Activated T-cell treated with anti-CD3 and anti-CD28 coated beads, Interleukin-2, amount 50 U/mL, for 4 hours (primary cell): Measurements from ENCODE around the gene KLF3. TPM values are rescaled to one million over a fixed set of nuclear protein-coding genes. Genes with fewer than 3 reads are reported as not detected.
A peak's percentile ranks its signal among the peaks of the same experiment; 100 is the strongest.

ENCODE experiments used
- ATAC-seq, 2 donors: fragments of 200-7000 bp; cut with Tn5 transposase; one replicate each; pipeline ENCODE4 v1.10.0; 2021
- DNase-seq: peaks from one replicate; pipeline ENCODE4 v3.0.0-alpha.2; 2020
- H3K27me3 Mint-ChIP-seq: one replicate; pipeline ENCODE4 v1.8.0; 2021; ENCODE audit warnings: low read depth, mixed read lengths
- H3K36me3 Mint-ChIP-seq: one replicate; pipeline ENCODE4 v1.8.0; 2022; ENCODE audit warnings: mixed read lengths; ENCODE audit not compliant: insufficient read depth
- H3K4me1 Mint-ChIP-seq: one replicate; pipeline ENCODE4 v1.8.0; 2021; ENCODE audit warnings: low read depth, mixed read lengths
- H3K4me3 Mint-ChIP-seq: one replicate; pipeline ENCODE4 v1.8.0; 2021; ENCODE audit warnings: mild to moderate bottlenecking, moderate library complexity, mixed read lengths
- H3K9me3 Mint-ChIP-seq: one replicate; pipeline ENCODE4 v1.8.0; 2021; ENCODE audit warnings: mixed read lengths
- total RNA-seq, 3 donors: library from RNA; stranded (reverse); gene quantifications; one replicate each; pipeline ENCODE4 v1.2.1, GENCODE V29; 2021

KLF3 gene
- total RNA-seq, 3 donors from 2014 or later: 9.9 to 12.6 (median 10.9) TPM

DNA sequence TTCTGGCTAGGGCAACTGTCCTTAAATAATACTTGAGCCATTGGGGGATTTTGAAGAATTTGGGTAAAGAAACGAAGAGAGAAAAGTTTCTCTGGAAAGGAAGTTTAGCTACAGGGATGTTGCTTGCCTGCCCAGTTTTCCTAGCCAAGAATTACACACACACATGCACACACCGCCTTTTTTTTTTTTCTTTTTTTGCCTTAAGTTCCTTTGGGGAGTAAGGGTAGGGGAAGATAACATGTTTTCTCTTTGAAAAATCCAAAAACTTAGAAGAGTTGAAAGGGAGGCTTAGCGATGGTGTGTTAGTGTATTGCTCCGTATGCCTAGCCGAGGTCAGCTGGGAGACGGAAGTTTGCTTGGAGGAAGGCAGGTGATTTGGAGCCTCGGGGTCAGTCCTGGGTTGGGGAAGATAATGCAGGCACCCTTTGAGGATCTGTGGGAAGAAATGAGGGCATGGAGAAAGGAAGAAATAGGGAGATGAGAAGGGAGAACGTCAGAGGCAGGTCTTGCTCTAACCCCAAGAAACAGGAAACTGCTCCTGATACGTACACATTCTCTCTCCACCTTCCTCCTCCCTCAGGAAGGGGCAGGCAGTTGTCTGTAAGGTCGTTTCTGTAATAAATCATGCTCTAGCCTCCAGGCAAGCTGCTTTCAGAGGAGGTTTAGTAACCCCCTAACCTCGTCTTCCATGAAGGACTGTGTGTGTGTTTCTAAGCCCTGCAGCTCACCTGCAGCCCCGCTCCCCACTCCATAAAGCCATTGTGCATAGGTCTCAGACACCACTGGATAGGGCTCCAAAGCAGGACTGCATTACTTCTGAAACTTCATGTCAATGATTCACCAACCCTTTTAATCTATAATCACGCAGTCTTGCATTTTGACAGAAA lies 10.5 kb downstream of the KLF3 start:
- DNase-seq (no peak), ATAC-seq (peak in 1 of 2 donors; percentile 20)
- H3K9me3 Mint-ChIP-seq: no peaks in the 10 kb centered on the region
- H3K4me3 Mint-ChIP-seq: peak overlapping the region; percentile 66
- H3K27me3 Mint-ChIP-seq: no peaks in the 10 kb centered on the region
- peaks cover 7% of the 10 kb centered on the region for H3K36me3 Mint-ChIP-seq
- H3K4me1 Mint-ChIP-seq: peaks cover 91% of the 10 kb centered on the region

DNA sequence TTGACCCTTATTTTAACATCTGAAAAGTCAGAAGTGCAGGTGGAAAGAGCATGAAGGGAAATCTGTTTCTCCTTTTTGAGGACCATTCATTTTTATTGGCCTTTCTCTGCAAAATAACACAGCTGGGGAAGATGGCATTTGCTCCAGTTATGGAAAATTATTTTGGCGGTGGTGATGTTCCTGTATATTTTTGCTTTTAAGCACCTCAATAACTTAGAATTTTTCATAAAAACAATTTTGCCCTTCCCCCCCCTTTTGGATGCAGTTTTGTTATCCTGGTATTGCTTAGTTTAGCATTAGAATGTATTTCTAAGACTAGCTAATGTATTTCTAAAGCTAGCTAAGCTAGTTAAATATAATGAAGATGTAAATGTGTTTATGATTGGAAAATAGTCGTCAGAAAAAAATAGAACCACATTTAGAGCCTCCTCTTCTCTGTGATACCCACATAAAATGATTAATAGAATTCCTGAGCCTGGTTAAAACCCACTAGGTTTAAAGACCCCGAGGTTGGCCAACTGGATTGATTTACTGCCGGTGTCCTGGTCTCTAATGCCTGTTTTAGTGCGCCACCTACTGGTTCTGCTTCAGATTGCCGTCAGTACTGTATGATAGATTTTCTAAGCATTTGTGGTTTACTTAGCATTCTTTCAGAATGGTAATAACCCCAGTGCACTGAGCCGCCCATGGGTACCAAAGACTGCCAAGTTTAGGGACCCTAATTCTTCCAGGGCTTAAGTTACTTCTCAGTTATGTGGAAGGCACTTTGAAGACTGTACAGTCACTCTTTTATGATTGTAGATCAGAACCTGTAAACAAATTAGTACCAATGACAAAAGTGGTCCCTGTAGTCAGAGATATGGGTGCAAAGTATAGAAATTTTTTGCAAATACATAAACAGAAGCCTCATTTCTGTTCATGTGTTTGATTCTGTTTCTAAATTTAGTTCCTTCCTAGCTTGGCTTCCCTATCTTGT lies 11.4 kb downstream of the KLF3 start:
- peaks cover 87% of the 10 kb centered on the region for H3K4me1 Mint-ChIP-seq
- no peaks in the 10 kb centered on the region for H3K27me3 Mint-ChIP-seq
- H3K9me3 Mint-ChIP-seq: no peaks in the 10 kb centered on the region
- H3K4me3 Mint-ChIP-seq: peak overlapping the region; percentile 66
- DNase-seq (peak; percentile 82), ATAC-seq (peak; percentile 64 to 66)
- peaks cover 8% of the 10 kb centered on the region for H3K36me3 Mint-ChIP-seq

DNA sequence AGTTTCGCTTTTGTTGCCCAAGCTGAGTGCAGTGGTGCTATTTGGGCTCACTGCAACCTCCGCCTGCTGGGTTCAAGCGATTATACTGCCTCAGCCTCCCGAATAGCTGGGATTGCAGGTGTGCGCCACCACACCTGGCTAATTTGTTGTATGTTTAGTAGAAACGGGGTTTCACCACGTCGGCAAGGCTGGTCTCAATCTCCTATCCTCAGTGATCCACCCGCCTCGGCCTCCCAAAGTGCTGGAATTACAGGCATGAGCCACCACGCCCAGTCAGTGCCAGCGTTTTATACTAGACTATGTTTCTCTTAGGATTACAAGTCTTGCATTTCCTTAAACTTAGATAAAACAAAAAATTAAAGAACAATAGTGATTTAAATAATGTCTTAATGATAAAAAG lies 13.0 kb downstream of the KLF3 start:
- ATAC-seq (no peak), DNase-seq (no peak)
- H3K4me3 Mint-ChIP-seq: no peak overlapping the region

DNA sequence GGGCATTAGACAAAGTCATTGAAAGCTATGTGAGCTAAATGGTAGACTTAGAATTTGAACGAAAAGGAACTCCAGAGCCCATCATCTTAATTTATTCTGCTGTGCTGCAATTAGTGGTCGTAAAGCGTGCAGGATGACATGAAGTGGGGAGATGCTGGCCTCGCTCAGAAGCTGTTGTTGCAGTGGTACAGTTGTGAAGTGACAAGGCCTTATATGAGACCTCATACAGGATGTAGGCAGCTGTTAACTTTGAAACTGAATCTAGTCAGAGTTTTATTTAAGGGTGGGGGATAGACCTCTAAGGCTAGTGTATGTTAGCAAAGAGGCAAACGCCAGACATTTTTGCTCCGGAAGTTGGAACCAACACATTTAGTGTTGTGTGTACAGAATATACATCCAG lies 13.4 kb downstream of the KLF3 start:
- peaks cover 18% of the 10 kb centered on the region for H3K36me3 Mint-ChIP-seq
- no peaks in the 10 kb centered on the region for H3K27me3 Mint-ChIP-seq
- peaks cover 81% of the 10 kb centered on the region for H3K4me1 Mint-ChIP-seq
- no peaks in the 10 kb centered on the region for H3K9me3 Mint-ChIP-seq
- DNase-seq: no peak
- no peak overlapping the region for H3K4me3 Mint-ChIP-seq
- ATAC-seq: peak; percentile 54 to 55

More for the DNA sequence above, 13.0 kb downstream of the KLF3 start:
- H3K9me3 Mint-ChIP-seq: no peaks in the 10 kb centered on the region
- H3K36me3 Mint-ChIP-seq: peaks cover 16% of the 10 kb centered on the region
- no peaks in the 10 kb centered on the region for H3K27me3 Mint-ChIP-seq
- peaks cover 81% of the 10 kb centered on the region for H3K4me1 Mint-ChIP-seq

DNA sequence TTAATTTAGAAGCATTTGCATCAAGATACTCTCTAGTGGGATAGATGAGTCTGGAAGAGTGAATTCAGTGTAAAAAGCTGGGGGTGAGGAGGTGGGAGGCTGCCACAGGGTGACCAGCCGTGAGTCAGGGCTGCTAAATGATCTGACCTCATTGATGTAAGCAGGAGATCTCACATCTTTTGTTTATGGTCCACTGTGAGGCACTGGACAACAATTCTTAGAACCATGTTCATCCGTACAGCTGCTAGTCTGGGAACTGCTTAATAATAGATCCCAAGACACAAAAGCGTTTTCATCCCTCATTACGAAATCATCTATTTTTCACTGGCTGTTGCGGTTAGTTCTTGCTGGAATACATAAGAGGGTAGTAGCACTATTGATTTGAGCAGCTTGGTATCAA lies 14.1 kb downstream of the KLF3 start:
- peaks cover 18% of the 10 kb centered on the region for H3K36me3 Mint-ChIP-seq
- peaks cover 78% of the 10 kb centered on the region for H3K4me1 Mint-ChIP-seq
- ATAC-seq: no peak
- H3K9me3 Mint-ChIP-seq: no peaks in the 10 kb centered on the region
- no peaks in the 10 kb centered on the region for H3K27me3 Mint-ChIP-seq
- H3K4me3 Mint-ChIP-seq: no peak overlapping the region
- DNase-seq: no peak

DNA sequence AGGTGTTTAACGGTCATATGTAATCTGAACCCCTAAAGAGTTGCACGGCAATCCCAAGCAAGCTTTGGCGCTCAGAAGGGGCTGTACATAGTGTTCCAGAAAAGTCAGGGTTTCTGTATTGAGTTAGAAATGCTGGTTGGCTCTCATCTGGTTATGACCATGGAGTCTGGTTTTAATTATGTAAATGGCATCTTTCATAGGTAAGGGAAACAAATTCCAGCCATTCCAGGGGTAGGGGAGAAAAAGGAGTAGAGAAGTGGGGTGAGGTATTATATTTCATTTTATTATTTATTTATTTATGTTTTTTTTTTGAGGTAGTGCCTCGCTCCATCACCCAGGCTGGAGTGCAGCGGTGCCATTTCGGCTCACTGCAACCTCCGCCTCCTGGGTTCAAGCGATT lies 15.9 kb downstream of the KLF3 start:
- ATAC-seq (no peak), DNase-seq (no peak)
- no peak overlapping the region for H3K4me3 Mint-ChIP-seq
- no peaks in the 10 kb centered on the region for H3K27me3 Mint-ChIP-seq
- H3K4me1 Mint-ChIP-seq: peaks cover 78% of the 10 kb centered on the region
- H3K9me3 Mint-ChIP-seq: no peaks in the 10 kb centered on the region
- H3K36me3 Mint-ChIP-seq: peaks cover 22% of the 10 kb centered on the region

DNA sequence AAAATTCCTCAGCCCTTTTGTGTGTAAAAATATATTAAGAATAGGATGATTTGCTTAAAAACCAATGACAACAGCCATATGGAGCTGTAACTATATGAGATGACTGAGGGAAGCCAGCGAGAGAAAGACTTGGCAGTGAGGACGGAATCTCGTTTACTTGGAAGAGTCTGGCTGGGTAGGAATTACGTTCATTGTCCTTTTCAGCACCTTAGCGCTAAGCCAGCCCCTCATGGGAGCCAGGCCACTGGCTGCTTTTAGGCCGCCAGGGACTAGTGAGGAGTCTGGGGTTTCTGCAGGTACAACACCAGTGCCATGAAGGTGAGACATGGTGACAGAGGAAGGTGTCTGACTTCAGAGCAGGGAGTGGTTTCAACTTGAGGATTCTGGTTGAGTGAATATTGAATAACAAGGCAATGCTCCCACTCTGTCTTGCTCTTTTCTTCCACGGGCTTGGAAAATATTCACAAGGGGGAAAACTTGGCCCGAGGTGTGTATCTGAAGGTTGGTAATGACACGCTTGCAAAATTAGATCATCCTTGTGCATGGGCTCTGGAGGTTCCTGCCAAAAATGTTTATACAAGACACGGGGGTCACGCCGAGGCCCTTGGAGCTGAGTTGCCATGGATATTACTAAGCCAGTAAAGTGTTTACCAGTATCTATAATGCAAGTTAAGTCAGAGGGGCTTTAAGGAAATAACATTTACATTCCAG lies 17.4 kb downstream of the KLF3 start:
- H3K36me3 Mint-ChIP-seq: peaks cover 22% of the 10 kb centered on the region
- H3K4me3 Mint-ChIP-seq: no peak overlapping the region
- no peak for DNase-seq
- H3K27me3 Mint-ChIP-seq: no peaks in the 10 kb centered on the region
- peaks cover 79% of the 10 kb centered on the region for H3K4me1 Mint-ChIP-seq
- H3K9me3 Mint-ChIP-seq: no peaks in the 10 kb centered on the region
- no peak for ATAC-seq

DNA sequence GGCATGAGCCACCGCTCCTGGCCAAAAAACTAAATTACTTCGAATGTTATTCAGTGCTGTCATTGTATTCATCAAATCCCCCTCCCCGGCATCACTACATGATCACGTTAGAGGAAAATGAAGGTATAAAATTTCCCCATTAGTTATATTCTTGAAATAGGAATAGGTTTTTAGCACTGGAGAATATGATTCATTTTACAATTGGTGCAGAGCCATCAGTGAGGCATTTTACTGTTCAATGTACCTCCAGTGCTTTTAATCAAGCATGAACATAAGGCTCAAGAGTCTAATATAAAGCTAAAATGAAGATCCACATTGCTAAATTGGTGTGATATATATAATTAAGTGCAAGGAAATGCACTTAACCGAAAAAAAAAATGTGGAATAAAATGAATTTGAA lies 18.3 kb downstream of the KLF3 start:
- Mint-ChIP-seq H3K4me1 (peaks cover 83% of the 10 kb centered on the region), H3K4me3 (no peak overlapping the region), H3K9me3 (no peaks in the 10 kb centered on the region), H3K27me3 (no peaks in the 10 kb centered on the region), H3K36me3 (peaks cover 25% of the 10 kb centered on the region)
- ATAC-seq (no peak), DNase-seq (no peak)

DNA sequence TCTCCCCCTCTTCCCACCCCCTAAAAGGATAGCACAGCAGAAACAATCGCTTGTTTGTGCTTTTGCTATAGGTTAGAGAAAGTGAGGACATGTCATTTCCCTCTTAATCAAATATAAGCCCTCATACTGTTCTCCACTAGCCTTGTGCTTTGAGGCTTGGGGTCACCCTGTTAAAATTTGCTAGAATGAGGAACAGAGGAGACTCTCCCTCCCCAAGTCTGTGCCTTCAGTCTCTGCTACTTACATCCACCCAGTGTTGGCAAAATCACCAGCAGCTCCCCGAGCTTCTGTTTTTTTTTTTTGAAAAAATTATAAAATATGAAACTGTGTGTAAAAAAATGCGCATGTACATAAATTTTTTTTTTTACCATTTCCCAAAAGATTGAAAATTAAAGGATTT lies 19.3 kb downstream of the KLF3 start:
- H3K4me3 Mint-ChIP-seq: no peak overlapping the region
- ATAC-seq: no peak
- peaks cover 83% of the 10 kb centered on the region for H3K4me1 Mint-ChIP-seq
- H3K36me3 Mint-ChIP-seq: peaks cover 26% of the 10 kb centered on the region
- no peaks in the 10 kb centered on the region for H3K9me3 Mint-ChIP-seq
- no peaks in the 10 kb centered on the region for H3K27me3 Mint-ChIP-seq
- DNase-seq: no peak

DNA sequence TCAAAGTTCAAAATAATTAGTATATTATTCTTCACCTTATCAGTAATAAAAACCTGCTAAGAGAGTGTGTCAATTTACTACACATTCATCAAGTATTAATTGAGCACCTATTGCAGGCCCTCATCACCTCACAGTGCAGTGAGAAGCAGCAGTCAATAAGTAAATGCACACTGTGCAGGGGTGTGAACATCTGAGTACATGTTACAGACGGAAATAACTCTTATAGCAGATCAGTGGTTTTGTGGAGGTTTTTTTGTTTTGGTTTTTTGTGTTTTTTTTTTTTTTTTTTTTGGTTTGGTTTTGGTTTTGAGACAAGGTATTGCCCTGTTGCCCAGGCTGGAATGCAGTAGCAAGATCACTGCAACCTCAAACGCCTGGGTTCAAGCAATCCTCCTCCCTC lies 20.3 kb downstream of the KLF3 start:
- Mint-ChIP-seq H3K36me3 (peaks cover 30% of the 10 kb centered on the region), H3K4me3 (peak overlapping the region; percentile 2)
- ATAC-seq: peak; percentile 38

DNA sequence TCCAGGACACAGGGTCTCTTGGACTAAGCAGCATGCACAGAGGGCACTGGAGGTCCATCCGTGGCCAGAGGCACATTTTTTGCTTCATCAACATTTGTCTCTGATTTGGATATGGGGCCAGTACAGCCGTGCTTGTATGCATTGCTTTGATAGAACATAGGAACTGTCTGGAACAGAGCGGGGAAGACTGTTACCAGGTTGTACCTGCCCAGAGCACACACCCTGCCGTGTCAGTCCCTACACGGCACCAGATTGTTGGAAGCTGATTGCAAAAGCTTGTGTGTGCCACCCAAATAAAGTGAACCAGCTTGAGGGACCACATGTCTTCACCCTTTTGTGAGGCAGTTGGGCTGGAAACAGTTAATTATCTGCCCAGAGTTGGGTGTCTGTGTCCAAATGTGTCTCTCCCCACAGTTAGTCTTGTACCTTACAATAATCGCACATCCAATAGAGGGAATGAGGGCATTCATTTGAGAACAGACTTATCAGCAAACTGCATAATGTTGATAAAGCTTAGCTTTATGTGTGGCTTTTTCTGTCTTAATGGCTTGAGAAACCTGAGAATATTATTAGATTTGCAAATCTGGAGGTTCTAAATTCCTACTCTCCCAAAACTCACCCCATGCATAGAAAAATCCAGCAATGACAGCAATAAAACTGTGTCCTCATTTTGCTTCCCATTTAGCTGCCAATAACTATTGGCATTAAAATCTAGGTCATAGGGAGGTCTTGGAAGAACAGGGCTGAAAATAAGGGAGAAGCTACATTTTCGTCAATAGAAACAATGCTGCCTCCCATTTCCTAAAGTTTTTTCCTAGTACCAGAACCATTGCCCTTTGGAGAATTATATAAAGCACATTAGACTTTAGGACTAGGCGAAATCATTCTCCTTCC lies 21.2 kb downstream of the KLF3 start:
- Mint-ChIP-seq H3K9me3 (no peaks in the 10 kb centered on the region), H3K4me1 (peaks cover 72% of the 10 kb centered on the region), H3K36me3 (peaks cover 38% of the 10 kb centered on the region), H3K27me3 (no peaks in the 10 kb centered on the region), H3K4me3 (no peak overlapping the region)
- ATAC-seq (no peak), DNase-seq (no peak)

More for the DNA sequence above, 20.3 kb downstream of the KLF3 start:
- no peak for DNase-seq
- no peaks in the 10 kb centered on the region for H3K27me3 Mint-ChIP-seq
- H3K9me3 Mint-ChIP-seq: no peaks in the 10 kb centered on the region
- H3K4me1 Mint-ChIP-seq: peaks cover 79% of the 10 kb centered on the region

DNA sequence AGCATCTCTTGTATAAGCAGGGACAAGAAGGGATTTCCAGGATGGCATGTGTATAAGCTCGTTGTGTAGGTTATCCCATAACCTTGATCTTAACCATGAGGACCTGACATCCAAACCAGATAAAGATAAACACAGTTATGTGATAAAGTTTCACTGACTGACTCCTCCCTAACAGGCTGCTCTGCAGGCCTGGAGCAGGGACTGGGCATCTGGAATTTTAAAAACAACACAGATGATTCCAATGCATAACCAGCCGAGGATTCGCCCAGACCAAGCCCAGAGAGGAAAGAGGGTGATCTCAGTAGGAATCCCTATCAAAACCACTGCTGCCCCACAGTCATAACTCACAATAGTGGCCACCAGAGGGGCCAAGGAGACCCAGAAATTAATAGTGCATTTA lies 22.7 kb downstream of the KLF3 start:
- no peak for ATAC-seq
- no peak for DNase-seq
- H3K36me3 Mint-ChIP-seq: peaks cover 35% of the 10 kb centered on the region
- H3K9me3 Mint-ChIP-seq: no peaks in the 10 kb centered on the region
- H3K27me3 Mint-ChIP-seq: no peaks in the 10 kb centered on the region
- peaks cover 64% of the 10 kb centered on the region for H3K4me1 Mint-ChIP-seq
- no peak overlapping the region for H3K4me3 Mint-ChIP-seq

DNA sequence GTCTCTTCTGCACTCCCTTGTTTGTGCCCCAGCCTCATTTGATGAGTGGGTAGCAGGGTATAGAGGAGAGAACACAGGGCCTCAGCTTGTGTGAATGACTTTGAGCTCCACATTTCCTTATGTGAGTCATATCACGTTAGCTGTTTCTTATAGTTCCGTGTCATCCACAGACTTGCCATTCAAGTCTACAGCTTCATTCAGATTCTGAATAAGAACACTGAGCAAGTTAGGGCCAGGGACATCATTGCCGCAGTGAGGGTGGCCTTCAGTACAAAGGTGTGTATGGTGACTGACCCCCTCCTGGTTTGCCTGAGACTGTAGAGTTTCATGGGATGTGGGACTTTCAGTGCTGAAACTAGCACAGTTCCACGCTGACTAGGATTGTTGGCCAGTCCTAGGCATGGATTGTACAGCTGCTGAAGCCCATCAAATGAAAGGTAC lies 23.6 kb downstream of the KLF3 start:
- DNase-seq (peak; percentile 13), ATAC-seq (peak; percentile 98 to 99)
- H3K36me3 Mint-ChIP-seq: peaks cover 32% of the 10 kb centered on the region
- H3K4me3 Mint-ChIP-seq: peak overlapping the region; percentile 1
- H3K4me1 Mint-ChIP-seq: peaks cover 58% of the 10 kb centered on the region
- H3K27me3 Mint-ChIP-seq: no peaks in the 10 kb centered on the region
- no peaks in the 10 kb centered on the region for H3K9me3 Mint-ChIP-seq
